NCI-H460 (cell line): ENCODE data around the gene MFAP4. TPM values are rescaled to one million over a fixed set of nuclear protein-coding genes. Genes with fewer than 3 reads are reported as not detected.

ENCODE experiments used
- DNase-seq: peaks from one replicate; pipeline ENCODE4 v3.0.0-alpha.2; 2016; ENCODE audit warnings: low read depth; ENCODE audit errors: extremely low read depth
- total RNA-seq: library from RNA; depleted of rRNA; stranded (reverse); fragments of >200 nt; shearing (Covaris generic); gene quantifications from 2 replicates; pipeline ENCODE4 v1.2.3, GENCODE V29; 2014

The MFAP4 gene
- total RNA-seq, 1 experiment from 2014 or later: not detected

GRCh38 chr17:19410875-19411620 lies 24.1 kb upstream of the MFAP4 start, which contains the start of gene RNF112:
RNF112 (plus strand) TSS chr17:19411232; CDS start chr17:19411409, 177 bp downstream.
- DNase-seq: no peak

- no peak for DNase-seq
Measured at GRCh38 chr17:19410091-19410490, 23.1 kb upstream of the MFAP4 start.

- DNase-seq: no peak
Measured at GRCh38 chr17:19409509-19409908, 22.5 kb upstream of the MFAP4 start.

GRCh38 chr17:19409066-19409465 lies 22.1 kb upstream of the MFAP4 start:
- no peak for DNase-seq

- DNase-seq: no peak
Measured at GRCh38 chr17:19408346-19408710, 21.3 kb upstream of the MFAP4 start.

- DNase-seq: no peak
Measured at GRCh38 chr17:19407601-19408345, 20.8 kb upstream of the MFAP4 start.

GRCh38 chr17:19405114-19405513 lies 18.1 kb upstream of the MFAP4 start:
- no peak for DNase-seq

GRCh38 chr17:19404264-19404663 lies 17.3 kb upstream of the MFAP4 start:
- no peak for DNase-seq

GRCh38 chr17:19403021-19403420 lies 16.0 kb upstream of the MFAP4 start:
- no peak for DNase-seq

GRCh38 chr17:19402171-19402570 lies 15.2 kb upstream of the MFAP4 start:
- no peak for DNase-seq

GRCh38 chr17:19401321-19402010 lies 14.5 kb upstream of the MFAP4 start:
- DNase-seq: no peak

- DNase-seq: no peak
Measured at GRCh38 chr17:19399750-19400450, 12.9 kb upstream of the MFAP4 start.

- DNase-seq: no peak
Measured at GRCh38 chr17:19398301-19399181, 11.6 kb upstream of the MFAP4 start.

GRCh38 chr17:19397556-19398041 lies 10.6 kb upstream of the MFAP4 start:
- no peak for DNase-seq

- DNase-seq: no peak
Measured at GRCh38 chr17:19392303-19392702, 5.3 kb upstream of the MFAP4 start.

GRCh38 chr17:19391432-19391831 lies 4.4 kb upstream of the MFAP4 start:
- no peak for DNase-seq

GRCh38 chr17:19390951-19391350 lies 4.0 kb upstream of the MFAP4 start:
- no peak for DNase-seq

GRCh38 chr17:19388791-19389785 lies 2.1 kb upstream of the MFAP4 start:
- no peak for DNase-seq
